HepG2 (cell line): ENCODE measurements around the gene MRPS25. TPM values are rescaled to one million over a fixed set of nuclear protein-coding genes. Genes with fewer than 3 reads are reported as not detected.

Experiments used
- FOSL2 ChIP-seq: sonication (generic); formaldehyde crosslinking; IDR thresholded peaks from 2 replicates; pipeline ENCODE4 v1.4.0; 2020; ENCODE audit warnings: missing genetic modification reagents
- HMG20A ChIP-seq: IDR thresholded peaks from 2 replicates; pipeline ENCODE4 v1.6.1; 2016; ENCODE audit warnings: borderline replicate concordance
- IKZF5 ChIP-seq: IDR thresholded peaks from 2 replicates; pipeline ENCODE4 v1.6.1; 2018; ENCODE audit warnings: missing genetic modification reagents, mild to moderate bottlenecking, missing compliant biosample characterization
- KDM1A ChIP-seq: IDR thresholded peaks from 2 replicates; pipeline ENCODE4 v1.6.1; 2016; ENCODE audit warnings: missing compliant biosample characterization
- MEIS2 ChIP-seq: sonication (generic); formaldehyde crosslinking; IDR thresholded peaks from 2 replicates; pipeline ENCODE4 v1.9.0; 2021; ENCODE audit warnings: mild to moderate bottlenecking, missing genetic modification reagents
- MYNN ChIP-seq: sonication (generic); formaldehyde crosslinking; IDR thresholded peaks from 2 replicates; pipeline ENCODE4 v1.4.0; 2020; ENCODE audit warnings: mild to moderate bottlenecking, low read depth, missing genetic modification reagents
- NFKB2 ChIP-seq: sonication (generic); formaldehyde crosslinking; IDR thresholded peaks from 2 replicates; pipeline ENCODE4 v1.4.0; 2020; ENCODE audit warnings: missing genetic modification reagents, borderline replicate concordance
- PAX8 ChIP-seq: sonication (generic); formaldehyde crosslinking; IDR thresholded peaks from 2 replicates; pipeline ENCODE4 v1.8.0; 2022; ENCODE audit warnings: mild to moderate bottlenecking, missing genetic modification reagents, borderline replicate concordance
- PHF5A ChIP-seq: IDR thresholded peaks from one replicate; pipeline ENCODE4 v1.6.1; 2018; ENCODE audit warnings: low read depth, missing genetic modification reagents; ENCODE audit not compliant: unreplicated experiment
- SRSF1 ChIP-seq: fragments of 200-400 bp; formaldehyde crosslinking; optimal IDR thresholded peaks from 2 replicates; pipeline ENCODE3; 2017; ENCODE audit warnings: mild to moderate bottlenecking, low read depth, low read length, moderate library complexity
- STAG1 ChIP-seq: sonication (generic); formaldehyde crosslinking; IDR thresholded peaks from 2 replicates; pipeline ENCODE4 v1.4.0; 2020; ENCODE audit warnings: missing genetic modification reagents
- TBX2 ChIP-seq: sonication (generic); formaldehyde crosslinking; IDR thresholded peaks from 2 replicates; pipeline ENCODE4 v1.5.0; 2020; ENCODE audit warnings: missing genetic modification reagents, mild to moderate bottlenecking, borderline replicate concordance
- ZNF101 ChIP-seq: sonication (generic); formaldehyde crosslinking; IDR thresholded peaks from 2 replicates; pipeline ENCODE4 v1.4.0; 2020; ENCODE audit warnings: mild to moderate bottlenecking, low read depth, missing genetic modification reagents, borderline replicate concordance
- ZNF784 ChIP-seq: sonication (generic); formaldehyde crosslinking; IDR thresholded peaks from 2 replicates; pipeline ENCODE4 v1.5.1; 2020; ENCODE audit warnings: missing genetic modification reagents, mild to moderate bottlenecking, borderline replicate concordance
- polyA plus RNA-seq, 8 experiments: library from polyadenylated mRNA; depleted of rRNA in 3 of 8; stranded (reverse) in 7 of 8; unstranded in 1 of 8; fragments of >200 nt; fragmentation: Illumina TruSeq in 4 of 8; extraction: Trizol in 4 of 8; gene quantifications; 2 replicates each; pipeline versions ENCODE4 v1.2.1 to v1.2.3, GENCODE V29; 2011 to 2016; ENCODE audit warnings: low read depth in 4 of 8, missing spikeins in 1 of 8, mixed read lengths in 1 of 8; ENCODE audit not compliant: insufficient read depth in 1 of 8
- total RNA-seq, 5 experiments: library from RNA; depleted of rRNA; stranded (reverse); fragments of >200 nt; fragmentation: Illumina TruSeq; extraction: Trizol; gene quantifications; 2 replicates each; pipeline ENCODE4 v1.2.3, GENCODE V29; 2016; ENCODE audit warnings: low read depth in 1 of 5
- TF ChIP-seq, protein P1 (sequence below): IDR thresholded peaks from 2 replicates; pipeline ENCODE4 v1.6.1; 2016; ENCODE audit warnings: low read depth, control low read depth
- TF ChIP-seq, protein P2 (sequence below): sonication (generic); formaldehyde crosslinking; IDR thresholded peaks from 2 replicates; pipeline ENCODE4 v1.5.1; 2020; ENCODE audit warnings: mild to moderate bottlenecking, missing genetic modification reagents, moderate library complexity
- TF ChIP-seq, protein P3 (sequence below): sonication (generic); formaldehyde crosslinking; IDR thresholded peaks from 2 replicates; pipeline ENCODE4 v1.4.0; 2020; ENCODE audit warnings: missing genetic modification reagents
- TF ChIP-seq, protein P4 (sequence below), 2 experiments: sonication (generic) in 1 of 2; formaldehyde crosslinking in 1 of 2; IDR thresholded peaks; 2 replicates each; pipeline versions ENCODE4 v1.4.0 to v1.6.1; 2018 to 2020; ENCODE audit warnings: missing genetic modification reagents in 2 of 2, borderline replicate concordance in 1 of 2, low read depth in 1 of 2, mild to moderate bottlenecking in 1 of 2, missing biosample characterization in 1 of 2

The MRPS25 gene
- total and polyA plus RNA-seq, 2 of the 13 experiments (the other 11 are each of a cell fraction or from before 2014, with no cell fraction given): 60.1 to 74.3 TPM

- no peak for TF ChIP-seq MYNN
- no peak for TF ChIP-seq PHF5A (CRISPR knock-in tag)
- 0 out of 2 replicates have a peak, but pooled peaks have one; percentile 13 for TF ChIP-seq FOSL2 (CRISPR knock-in tag)
- TF ChIP-seq ZNF101 (CRISPR knock-in tag): no peak
- TF ChIP-seq PAX8 (CRISPR knock-in tag): no peak
- peak; percentile 80 for TF ChIP-seq SRSF1
- TF ChIP-seq, protein P1, sequence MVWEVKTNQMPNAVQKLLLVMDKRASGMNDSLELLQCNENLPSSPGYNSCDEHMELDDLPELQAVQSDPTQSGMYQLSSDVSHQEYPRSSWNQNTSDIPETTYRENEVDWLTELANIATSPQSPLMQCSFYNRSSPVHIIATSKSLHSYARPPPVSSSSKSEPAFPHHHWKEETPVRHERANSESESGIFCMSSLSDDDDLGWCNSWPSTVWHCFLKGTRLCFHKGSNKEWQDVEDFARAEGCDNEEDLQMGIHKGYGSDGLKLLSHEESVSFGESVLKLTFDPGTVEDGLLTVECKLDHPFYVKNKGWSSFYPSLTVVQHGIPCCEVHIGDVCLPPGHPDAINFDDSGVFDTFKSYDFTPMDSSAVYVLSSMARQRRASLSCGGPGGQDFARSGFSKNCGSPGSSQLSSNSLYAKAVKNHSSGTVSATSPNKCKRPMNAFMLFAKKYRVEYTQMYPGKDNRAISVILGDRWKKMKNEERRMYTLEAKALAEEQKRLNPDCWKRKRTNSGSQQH: no peak
- TF ChIP-seq, protein P2, sequence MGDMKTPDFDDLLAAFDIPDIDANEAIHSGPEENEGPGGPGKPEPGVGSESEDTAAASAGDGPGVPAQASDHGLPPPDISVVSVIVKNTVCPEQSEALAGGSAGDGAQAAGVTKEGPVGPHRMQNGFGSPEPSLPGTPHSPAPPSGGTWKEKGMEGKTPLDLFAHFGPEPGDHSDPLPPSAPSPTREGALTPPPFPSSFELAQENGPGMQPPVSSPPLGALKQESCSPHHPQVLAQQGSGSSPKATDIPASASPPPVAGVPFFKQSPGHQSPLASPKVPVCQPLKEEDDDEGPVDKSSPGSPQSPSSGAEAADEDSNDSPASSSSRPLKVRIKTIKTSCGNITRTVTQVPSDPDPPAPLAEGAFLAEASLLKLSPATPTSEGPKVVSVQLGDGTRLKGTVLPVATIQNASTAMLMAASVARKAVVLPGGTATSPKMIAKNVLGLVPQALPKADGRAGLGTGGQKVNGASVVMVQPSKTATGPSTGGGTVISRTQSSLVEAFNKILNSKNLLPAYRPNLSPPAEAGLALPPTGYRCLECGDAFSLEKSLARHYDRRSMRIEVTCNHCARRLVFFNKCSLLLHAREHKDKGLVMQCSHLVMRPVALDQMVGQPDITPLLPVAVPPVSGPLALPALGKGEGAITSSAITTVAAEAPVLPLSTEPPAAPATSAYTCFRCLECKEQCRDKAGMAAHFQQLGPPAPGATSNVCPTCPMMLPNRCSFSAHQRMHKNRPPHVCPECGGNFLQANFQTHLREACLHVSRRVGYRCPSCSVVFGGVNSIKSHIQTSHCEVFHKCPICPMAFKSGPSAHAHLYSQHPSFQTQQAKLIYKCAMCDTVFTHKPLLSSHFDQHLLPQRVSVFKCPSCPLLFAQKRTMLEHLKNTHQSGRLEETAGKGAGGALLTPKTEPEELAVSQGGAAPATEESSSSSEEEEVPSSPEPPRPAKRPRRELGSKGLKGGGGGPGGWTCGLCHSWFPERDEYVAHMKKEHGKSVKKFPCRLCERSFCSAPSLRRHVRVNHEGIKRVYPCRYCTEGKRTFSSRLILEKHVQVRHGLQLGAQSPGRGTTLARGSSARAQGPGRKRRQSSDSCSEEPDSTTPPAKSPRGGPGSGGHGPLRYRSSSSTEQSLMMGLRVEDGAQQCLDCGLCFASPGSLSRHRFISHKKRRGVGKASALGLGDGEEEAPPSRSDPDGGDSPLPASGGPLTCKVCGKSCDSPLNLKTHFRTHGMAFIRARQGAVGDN (CRISPR knock-in tag): peak; percentile 48
- no peak for TF ChIP-seq HMG20A
- TF ChIP-seq, protein P3, sequence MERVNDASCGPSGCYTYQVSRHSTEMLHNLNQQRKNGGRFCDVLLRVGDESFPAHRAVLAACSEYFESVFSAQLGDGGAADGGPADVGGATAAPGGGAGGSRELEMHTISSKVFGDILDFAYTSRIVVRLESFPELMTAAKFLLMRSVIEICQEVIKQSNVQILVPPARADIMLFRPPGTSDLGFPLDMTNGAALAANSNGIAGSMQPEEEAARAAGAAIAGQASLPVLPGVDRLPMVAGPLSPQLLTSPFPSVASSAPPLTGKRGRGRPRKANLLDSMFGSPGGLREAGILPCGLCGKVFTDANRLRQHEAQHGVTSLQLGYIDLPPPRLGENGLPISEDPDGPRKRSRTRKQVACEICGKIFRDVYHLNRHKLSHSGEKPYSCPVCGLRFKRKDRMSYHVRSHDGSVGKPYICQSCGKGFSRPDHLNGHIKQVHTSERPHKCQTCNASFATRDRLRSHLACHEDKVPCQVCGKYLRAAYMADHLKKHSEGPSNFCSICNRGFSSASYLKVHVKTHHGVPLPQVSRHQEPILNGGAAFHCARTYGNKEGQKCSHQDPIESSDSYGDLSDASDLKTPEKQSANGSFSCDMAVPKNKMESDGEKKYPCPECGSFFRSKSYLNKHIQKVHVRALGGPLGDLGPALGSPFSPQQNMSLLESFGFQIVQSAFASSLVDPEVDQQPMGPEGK (CRISPR knock-in tag): peak; percentile 78
- peak; percentile 89 for TF ChIP-seq STAG1 (CRISPR knock-in tag)
- TF ChIP-seq TBX2: no peak
- TF ChIP-seq MEIS2 (CRISPR knock-in tag): no peak
- TF ChIP-seq KDM1A (CRISPR knock-in tag): no peak
- TF ChIP-seq NFKB2 (CRISPR knock-in tag): peak; percentile 59; the same call in 1 of the 2 replicates
- no peak for TF ChIP-seq IKZF5 (CRISPR knock-in tag)
- TF ChIP-seq ZNF784 (CRISPR knock-in tag): no peak
- TF ChIP-seq, protein P4, sequence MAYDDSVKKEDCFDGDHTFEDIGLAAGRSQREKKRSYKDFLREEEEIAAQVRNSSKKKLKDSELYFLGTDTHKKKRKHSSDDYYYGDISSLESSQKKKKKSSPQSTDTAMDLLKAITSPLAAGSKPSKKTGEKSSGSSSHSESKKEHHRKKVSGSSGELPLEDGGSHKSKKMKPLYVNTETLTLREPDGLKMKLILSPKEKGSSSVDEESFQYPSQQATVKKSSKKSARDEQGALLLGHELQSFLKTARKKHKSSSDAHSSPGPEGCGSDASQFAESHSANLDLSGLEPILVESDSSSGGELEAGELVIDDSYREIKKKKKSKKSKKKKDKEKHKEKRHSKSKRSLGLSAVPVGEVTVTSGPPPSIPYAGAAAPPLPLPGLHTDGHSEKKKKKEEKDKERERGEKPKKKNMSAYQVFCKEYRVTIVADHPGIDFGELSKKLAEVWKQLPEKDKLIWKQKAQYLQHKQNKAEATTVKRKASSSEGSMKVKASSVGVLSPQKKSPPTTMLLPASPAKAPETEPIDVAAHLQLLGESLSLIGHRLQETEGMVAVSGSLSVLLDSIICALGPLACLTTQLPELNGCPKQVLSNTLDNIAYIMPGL (CRISPR knock-in tag; IDR thresholded peaks at IDR 0.05; ENCODE audit: borderline replicate concordance in 1 of 2, low read depth in 1 of 2): peak in 1 of 2 experiments; percentile 50; a peak in 1 of 4 replicates
Measured at GRCh38 chr3:15108082-15108545, 43.0 kb upstream of the MRPS25 start (continued).
